Mammary epithelial cell (primary cell): ENCODE data around the gene CCDC32.

Source experiments
- CTCF ChIP-seq, 2 donors: IDR thresholded peaks in 1 of 2; conservative IDR thresholded peaks in 1 of 2; 2 replicates each; pipeline ENCODE4 v1.5.1; 2011 to 2012; ENCODE audit warnings: inconsistent platforms in 2 of 2, low read length in 2 of 2, mild to moderate bottlenecking in 2 of 2, control low read depth in 1 of 2, low read depth in 1 of 2; ENCODE audit not compliant: insufficient read depth in 1 of 2; ENCODE audit errors: extremely low read depth in 1 of 2
- EZH2 ChIP-seq: IDR thresholded peaks from 2 replicates; pipeline ENCODE4 v1.6.1; 2012; ENCODE audit warnings: low read length, inconsistent platforms, borderline replicate concordance

- TF ChIP-seq EZH2 = no peak
- TF ChIP-seq CTCF (conservative IDR thresholded peaks at IDR 0.05 in 1 of 2, IDR thresholded peaks at IDR 0.05 in 1 of 2; ENCODE audit: extremely low read depth in 1 of 2, insufficient read depth in 1 of 2, low read depth in 1 of 2, low read length in 2 of 2) = no peak
Observed at GRCh38 chr15:40536501-40536900, 28.3 kb downstream of the CCDC32 start.
